Vagina (tissue), 2 donors: ENCODE data around the gene ZNF785. TPM values are rescaled to one million over a fixed set of nuclear protein-coding genes. Genes with fewer than 3 reads are reported as not detected.
"Not testable (repeated sequence)": the region's sequence is repeated elsewhere in the genome, so short reads cannot be mapped to it uniquely, and the experiment has no call there.

Experiments used
- DNase-seq, 2 donors: peaks; one replicate each; pipeline ENCODE4 v3.0.0-alpha.2; 2017; ENCODE audit errors: extremely low spot score in 2 of 2
- H3K27ac ChIP-seq: fragments of 200-600 bp; sonication (generic); one replicate; pipeline ENCODE4 v1.5.1; 2019
- H3K27me3 ChIP-seq: fragments of 200-600 bp; sonication (generic); one replicate; pipeline ENCODE4 v1.5.1; 2019
- H3K36me3 ChIP-seq, 2 donors: fragments of 200-600 bp; sonication (generic); one replicate each; pipeline ENCODE4 v1.5.1; 2017 to 2019
- H3K4me1 ChIP-seq: fragments of 200-600 bp; sonication (generic); one replicate; pipeline ENCODE4 v1.5.1; 2019
- H3K4me3 ChIP-seq, 2 donors: fragments of 200-600 bp; sonication (generic); 1 replicate in 1 of 2; 2 replicates in 1 of 2; pipeline ENCODE4 v1.5.1; 2016 to 2019
- H3K9me3 ChIP-seq: fragments of 200-600 bp; sonication (generic); one replicate; pipeline ENCODE4 v1.5.1; 2019
- CTCF ChIP-seq, 3 experiments: fragments of 450-650 bp in 2 of 3; fragments of 200-600 bp in 1 of 3; sonication (generic) in 1 of 3; IDR thresholded peaks; one replicate each; pipeline ENCODE4 v1.5.1; 2017 to 2019; ENCODE audit warnings: antibody characterized with exemption in 3 of 3, mild to moderate bottlenecking in 2 of 3, moderate library complexity in 2 of 3
- POLR2A ChIP-seq, 2 donors: fragments of 450-650 bp; IDR thresholded peaks; one replicate each; pipeline ENCODE4 v1.6.1; 2017; ENCODE audit warnings: antibody characterized with exemption in 2 of 2, mild to moderate bottlenecking in 2 of 2, moderate library complexity in 2 of 2
- POLR2AphosphoS5 ChIP-seq, 2 donors: sonication (generic); formaldehyde crosslinking; IDR thresholded peaks; one replicate each; pipeline ENCODE4 v1.9.0; 2017; ENCODE audit warnings: antibody characterized with exemption in 2 of 2, mild to moderate bottlenecking in 2 of 2, low read depth in 1 of 2; ENCODE audit not compliant: insufficient read depth in 1 of 2
- intact Hi-C: fragments of 100-400 bp; cut with DNase I; formaldehyde crosslinking; loops from one replicate; pipeline ENCODE4 v1.15.1; 2023
- total RNA-seq: library from RNA; depleted of rRNA; stranded (reverse); fragments of >200 nt; gene quantifications from one replicate; pipeline ENCODE4 v1.2.3, GENCODE V29; 2016

ZNF785 gene
- total RNA-seq, 1 donor from 2014 or later: 21.6 TPM

GRCh38 chr16:30601966-30602365 lies 16.5 kb upstream of the ZNF785 start:
- Histone ChIP-seq H3K4me3 (no peak overlapping the region), H3K27ac (peak overlapping the region; percentile 20), H3K36me3 (peaks cover 0 to 44% of the 10 kb centered on the region in 2 donors), H3K9me3 (no peaks in the 10 kb centered on the region), H3K27me3 (no peaks in the 10 kb centered on the region), H3K4me1 (peaks cover 21% of the 10 kb centered on the region)
- TF ChIP-seq POLR2AphosphoS5 (IDR thresholded peaks at IDR 0.05; ENCODE audit: insufficient read depth in 1 of 2, low read depth in 1 of 2) (no peak), POLR2A (IDR thresholded peaks at IDR 0.05) (no peak), CTCF (IDR thresholded peaks at IDR 0.05) (no peak)
- intact Hi-C loops: no loop called here
- no peak for DNase-seq

GRCh38 chr16:30600929-30601328 lies 15.4 kb upstream of the ZNF785 start:
- intact Hi-C loops: no loop called here
- DNase-seq: no peak
- no peaks in the 10 kb centered on the region for H3K27me3 ChIP-seq
- no peak overlapping the region for H3K4me3 ChIP-seq
- H3K4me1 ChIP-seq: peaks cover 21% of the 10 kb centered on the region
- TF ChIP-seq POLR2A (IDR thresholded peaks at IDR 0.05) (no peak), POLR2AphosphoS5 (IDR thresholded peaks at IDR 0.05; ENCODE audit: insufficient read depth in 1 of 2, low read depth in 1 of 2) (no peak), CTCF (IDR thresholded peaks at IDR 0.05) (no peak)
- H3K9me3 ChIP-seq: no peaks in the 10 kb centered on the region
- no peak overlapping the region for H3K27ac ChIP-seq
- peaks cover 0 to 36% of the 10 kb centered on the region in 2 donors for H3K36me3 ChIP-seq

- Histone ChIP-seq H3K4me1 (peaks cover 21% of the 10 kb centered on the region), H3K36me3 (peaks cover 0 to 29% of the 10 kb centered on the region in 2 donors), H3K27ac (no peak overlapping the region), H3K9me3 (no peaks in the 10 kb centered on the region), H3K27me3 (no peaks in the 10 kb centered on the region), H3K4me3 (no peak overlapping the region)
- DNase-seq: no peak
- intact Hi-C loops: no loop called here
- TF ChIP-seq POLR2AphosphoS5 (IDR thresholded peaks at IDR 0.05; ENCODE audit: insufficient read depth in 1 of 2, low read depth in 1 of 2) (no peak), POLR2A (IDR thresholded peaks at IDR 0.05) (no peak), CTCF (IDR thresholded peaks at IDR 0.05) (no peak)
Measured at GRCh38 chr16:30600215-30600614, 14.7 kb upstream of the ZNF785 start.

- no peak for DNase-seq
- no peaks in the 10 kb centered on the region for H3K27me3 ChIP-seq
- no peak overlapping the region for H3K4me3 ChIP-seq
- H3K36me3 ChIP-seq: no peaks in the 10 kb centered on the region
- TF ChIP-seq CTCF (IDR thresholded peaks at IDR 0.05): no peak
- no peak for TF ChIP-seq POLR2AphosphoS5 (IDR thresholded peaks at IDR 0.05; ENCODE audit: insufficient read depth in 1 of 2, low read depth in 1 of 2)
- no peak for TF ChIP-seq POLR2A (IDR thresholded peaks at IDR 0.05)
- H3K27ac ChIP-seq: no peak overlapping the region
- H3K4me1 ChIP-seq: no peaks in the 10 kb centered on the region
- intact Hi-C loops: no loop called here
- no peaks in the 10 kb centered on the region for H3K9me3 ChIP-seq
Measured at GRCh38 chr16:30592871-30593270, 7.4 kb upstream of the ZNF785 start.

- H3K4me3 ChIP-seq, intact Hi-C loops, H3K36me3 ChIP-seq, H3K9me3 ChIP-seq, H3K27ac ChIP-seq, DNase-seq, H3K27me3 ChIP-seq: not testable (repeated sequence)
- H3K4me1 ChIP-seq: peaks cover 11% of the 10 kb centered on the region
Measured at GRCh38 chr16:30590869-30591268, 5.4 kb upstream of the ZNF785 start.

GRCh38 chr16:30589582-30589981 lies 4.1 kb upstream of the ZNF785 start:
- not testable (repeated sequence) for H3K9me3 ChIP-seq, DNase-seq, H3K36me3 ChIP-seq, H3K27me3 ChIP-seq, H3K27ac ChIP-seq, H3K4me3 ChIP-seq
- peaks cover 18% of the 10 kb centered on the region for H3K4me1 ChIP-seq
- intact Hi-C loops: loop anchor here (10.0 kb wide), 1 partner anchor 55 kb away; the partner anchor contains the start of gene ZNF747
